SK-N-SH (cell line): ENCODE measurements around the gene PDGFRA. TPM values are rescaled to one million over a fixed set of nuclear protein-coding genes. Genes with fewer than 3 reads are reported as not detected.

Experiments
- CTCF ChIA-PET: fragments of 300-600, 350-600 bp; formaldehyde crosslinking; extraction: SDS; loops from one replicate; lab custom pipeline; 2021; lab: Yijun Ruan, JAX
- POLR2A ChIA-PET: fragments of 350-600 bp; sonication (Branson Sonifier 250); formaldehyde crosslinking; extraction: SDS; loops from one replicate; lab custom pipeline; 2020; ENCODE audit warnings: antibody characterized with exemption, inconsistent platforms; lab: Yijun Ruan, JAX
- DNase-seq: peaks from one replicate; pipeline ENCODE4 v3.0.0; 2012
- H2AFZ ChIP-seq: fragments of 200-600 bp; sonication (generic); 2 replicates; pipeline ENCODE4 v1.8.1; 2016; ENCODE audit warnings: antibody characterized with exemption, mild to moderate bottlenecking, low read depth
- H3F3A ChIP-seq: fragments of 200-600 bp; sonication (generic); replicated peaks from 2 replicates; pipeline ENCODE3; 2016; ENCODE audit warnings: antibody characterized with exemption, mild to moderate bottlenecking; ENCODE audit not compliant: insufficient read depth
- H3K27ac ChIP-seq, 2 experiments: fragments of 200-500 bp in 1 of 2; fragments of 200-600 bp in 1 of 2; sonication (Bioruptor generic) in 1 of 2; sonication (generic), shearing (Covaris generic) in 1 of 2; 2 replicates each; pipeline versions ENCODE4 v1.5.1 to v1.6.1; 2014 to 2016; ENCODE audit warnings: low read depth in 2 of 2, inconsistent platforms in 1 of 2, low read length in 1 of 2, mild to moderate bottlenecking in 1 of 2, mixed read lengths in 1 of 2
- H3K27me3 ChIP-seq: fragments of 200-600 bp; sonication (generic), shearing (Covaris generic); 2 replicates; pipeline ENCODE4 v1.6.1; 2016; ENCODE audit warnings: mixed run types; ENCODE audit not compliant: insufficient read depth
- H3K36me3 ChIP-seq, 2 experiments: fragments of 200-500 bp in 1 of 2; fragments of 200-600 bp in 1 of 2; sonication (Bioruptor generic) in 1 of 2; sonication (generic) in 1 of 2; replicated peaks in 1 of 2; 2 replicates each; pipeline versions ENCODE3 to v1.5.1; 2014 to 2016; ENCODE audit warnings: low read length in 1 of 2, mild to moderate bottlenecking in 1 of 2; ENCODE audit not compliant: insufficient read depth in 2 of 2, control insufficient read depth in 1 of 2
- H3K4me1 ChIP-seq, 2 experiments: fragments of 200-500 bp in 1 of 2; fragments of 200-600 bp in 1 of 2; sonication (Bioruptor generic) in 1 of 2; sonication (generic), shearing (Covaris generic) in 1 of 2; 2 replicates each; pipeline versions ENCODE4 v1.5.1 to v1.6.1; 2014 to 2016; ENCODE audit warnings: low read depth in 1 of 2, low read length in 1 of 2, mixed run types in 1 of 2; ENCODE audit not compliant: insufficient read depth in 2 of 2, control insufficient read depth in 1 of 2
- H3K4me2 ChIP-seq: fragments of 200-600 bp; sonication (generic), shearing (Covaris generic); 2 replicates; pipeline ENCODE4 v1.6.1; 2017; ENCODE audit warnings: mixed run types
- H3K4me3 ChIP-seq, 2 experiments: fragments of 200-500 bp in 1 of 2; fragments of 200-600 bp in 1 of 2; sonication (Bioruptor generic) in 1 of 2; sonication (generic), shearing (Covaris generic) in 1 of 2; 2 replicates each; pipeline versions ENCODE4 v1.5.1 to v1.8.1; 2014 to 2016; ENCODE audit warnings: low read depth in 2 of 2, inconsistent platforms in 1 of 2, low read length in 1 of 2, mild to moderate bottlenecking in 1 of 2, mixed read lengths in 1 of 2, moderate library complexity in 1 of 2
- H3K79me2 ChIP-seq: fragments of 200-600 bp; sonication (generic); 2 replicates; pipeline ENCODE4 v1.8.1; 2017; ENCODE audit warnings: mild to moderate bottlenecking; ENCODE audit not compliant: insufficient read depth
- H3K9ac ChIP-seq: fragments of 200-600 bp; sonication (generic); 2 replicates; pipeline ENCODE4 v1.6.1; 2017; ENCODE audit warnings: mixed run types
- H3K9me2 ChIP-seq: fragments of 200-600 bp; sonication (generic); 2 replicates; pipeline ENCODE4 v1.6.1; 2017; ENCODE audit warnings: mixed run types
- H3K9me3 ChIP-seq: fragments of 200-600 bp; sonication (generic); 2 replicates; pipeline ENCODE4 v1.6.1; 2017; ENCODE audit warnings: mixed run types, mild to moderate bottlenecking, moderate library complexity
- H4K20me1 ChIP-seq: fragments of 200-600 bp; sonication (generic); 2 replicates; pipeline ENCODE4 v1.6.1; 2017; ENCODE audit warnings: mild to moderate bottlenecking, mixed run types; ENCODE audit not compliant: insufficient read depth
- CHD2 ChIP-seq: fragments of 150-350 bp; IDR thresholded peaks from 2 replicates; pipeline ENCODE4 v1.6.1; 2018; ENCODE audit warnings: low read length; ENCODE audit not compliant: partially characterized antibody
- FOSL2 ChIP-seq: IDR thresholded peaks from 2 replicates; pipeline ENCODE4 v1.4.0; 2012; ENCODE audit warnings: low read depth, mild to moderate bottlenecking, moderate library complexity, borderline replicate concordance
- FOXM1 ChIP-seq: IDR thresholded peaks from 2 replicates; pipeline ENCODE4 v1.4.0; 2012; ENCODE audit warnings: low read depth, mild to moderate bottlenecking
- GABPA ChIP-seq: IDR thresholded peaks from 2 replicates; pipeline ENCODE4 v1.4.0; 2012; ENCODE audit warnings: low read depth, mild to moderate bottlenecking
- RFX5 ChIP-seq: IDR thresholded peaks from 2 replicates; pipeline ENCODE4 v1.6.1; 2012; ENCODE audit warnings: mild to moderate bottlenecking, improper control_type of control experiment, low read length
- TAF1 ChIP-seq: IDR thresholded peaks from 2 replicates; pipeline ENCODE4 v1.6.1; 2012; ENCODE audit warnings: low read depth, mild to moderate bottlenecking, low read length, moderate library complexity, borderline replicate concordance
- WGBS: methylation state at CpG from one replicate; pipeline ENCODE4 v1.1.6; 2017; ENCODE audit warnings: low lambda C conversion rate; 5-methylcytosine and 5-hydroxymethylcytosine counted together
- polyA plus RNA-seq, 3 experiments: library from polyadenylated mRNA; depleted of rRNA; stranded (reverse); fragments of >200 nt; gene quantifications; 2 replicates each; pipeline ENCODE4 v1.2.3, GENCODE V29; 2012
- TF ChIP-seq, protein P1 (sequence below): fragments of 200-600 bp; sonication (generic); IDR thresholded peaks from 2 replicates; pipeline ENCODE4 v1.6.1; 2017; ENCODE audit warnings: antibody characterized with exemption, mild to moderate bottlenecking, moderate library complexity
- TF ChIP-seq, protein P2 (sequence below): IDR thresholded peaks from 2 replicates; pipeline ENCODE4 v1.4.0; 2012; ENCODE audit warnings: low read depth
- TF ChIP-seq, protein P3 (sequence below): IDR thresholded peaks from 2 replicates; pipeline ENCODE4 v1.6.1; 2012; ENCODE audit warnings: mild to moderate bottlenecking, low read depth, low read length, moderate library complexity

PDGFRA gene
- polyA plus RNA-seq, 1 of the 3 experiments (the other 2 are of a cell fraction): 25.3 TPM

- Histone ChIP-seq H3K4me2 (no peak overlapping the region), H3K4me3 (no peak overlapping the region), H3K9ac (no peak overlapping the region), H3F3A (peaks cover 12% of the 10 kb centered on the region), H3K27ac (no peak overlapping the region), H3K79me2 (peaks cover 10% of the 10 kb centered on the region), H3K27me3 (no peaks in the 10 kb centered on the region), H3K9me3 (no peaks in the 10 kb centered on the region), H3K36me3 (no peaks in the 10 kb centered on the region), H3K9me2 (no peaks in the 10 kb centered on the region), H2AFZ (no peak overlapping the region), H3K4me1 (peaks cover 0 to 20% of the 10 kb centered on the region in 2 experiments; a peak in 2 of 4 replicates), H4K20me1 (no peaks in the 10 kb centered on the region; the same call in 1 of the 2 replicates)
- TF ChIP-seq FOSL2: no peak
- TF ChIP-seq TAF1: no peak
- TF ChIP-seq, protein P1, sequence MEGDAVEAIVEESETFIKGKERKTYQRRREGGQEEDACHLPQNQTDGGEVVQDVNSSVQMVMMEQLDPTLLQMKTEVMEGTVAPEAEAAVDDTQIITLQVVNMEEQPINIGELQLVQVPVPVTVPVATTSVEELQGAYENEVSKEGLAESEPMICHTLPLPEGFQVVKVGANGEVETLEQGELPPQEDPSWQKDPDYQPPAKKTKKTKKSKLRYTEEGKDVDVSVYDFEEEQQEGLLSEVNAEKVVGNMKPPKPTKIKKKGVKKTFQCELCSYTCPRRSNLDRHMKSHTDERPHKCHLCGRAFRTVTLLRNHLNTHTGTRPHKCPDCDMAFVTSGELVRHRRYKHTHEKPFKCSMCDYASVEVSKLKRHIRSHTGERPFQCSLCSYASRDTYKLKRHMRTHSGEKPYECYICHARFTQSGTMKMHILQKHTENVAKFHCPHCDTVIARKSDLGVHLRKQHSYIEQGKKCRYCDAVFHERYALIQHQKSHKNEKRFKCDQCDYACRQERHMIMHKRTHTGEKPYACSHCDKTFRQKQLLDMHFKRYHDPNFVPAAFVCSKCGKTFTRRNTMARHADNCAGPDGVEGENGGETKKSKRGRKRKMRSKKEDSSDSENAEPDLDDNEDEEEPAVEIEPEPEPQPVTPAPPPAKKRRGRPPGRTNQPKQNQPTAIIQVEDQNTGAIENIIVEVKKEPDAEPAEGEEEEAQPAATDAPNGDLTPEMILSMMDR: no peak
- TF ChIP-seq, protein P2, sequence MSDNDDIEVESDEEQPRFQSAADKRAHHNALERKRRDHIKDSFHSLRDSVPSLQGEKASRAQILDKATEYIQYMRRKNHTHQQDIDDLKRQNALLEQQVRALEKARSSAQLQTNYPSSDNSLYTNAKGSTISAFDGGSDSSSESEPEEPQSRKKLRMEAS: no peak
- TF ChIP-seq, protein P3, sequence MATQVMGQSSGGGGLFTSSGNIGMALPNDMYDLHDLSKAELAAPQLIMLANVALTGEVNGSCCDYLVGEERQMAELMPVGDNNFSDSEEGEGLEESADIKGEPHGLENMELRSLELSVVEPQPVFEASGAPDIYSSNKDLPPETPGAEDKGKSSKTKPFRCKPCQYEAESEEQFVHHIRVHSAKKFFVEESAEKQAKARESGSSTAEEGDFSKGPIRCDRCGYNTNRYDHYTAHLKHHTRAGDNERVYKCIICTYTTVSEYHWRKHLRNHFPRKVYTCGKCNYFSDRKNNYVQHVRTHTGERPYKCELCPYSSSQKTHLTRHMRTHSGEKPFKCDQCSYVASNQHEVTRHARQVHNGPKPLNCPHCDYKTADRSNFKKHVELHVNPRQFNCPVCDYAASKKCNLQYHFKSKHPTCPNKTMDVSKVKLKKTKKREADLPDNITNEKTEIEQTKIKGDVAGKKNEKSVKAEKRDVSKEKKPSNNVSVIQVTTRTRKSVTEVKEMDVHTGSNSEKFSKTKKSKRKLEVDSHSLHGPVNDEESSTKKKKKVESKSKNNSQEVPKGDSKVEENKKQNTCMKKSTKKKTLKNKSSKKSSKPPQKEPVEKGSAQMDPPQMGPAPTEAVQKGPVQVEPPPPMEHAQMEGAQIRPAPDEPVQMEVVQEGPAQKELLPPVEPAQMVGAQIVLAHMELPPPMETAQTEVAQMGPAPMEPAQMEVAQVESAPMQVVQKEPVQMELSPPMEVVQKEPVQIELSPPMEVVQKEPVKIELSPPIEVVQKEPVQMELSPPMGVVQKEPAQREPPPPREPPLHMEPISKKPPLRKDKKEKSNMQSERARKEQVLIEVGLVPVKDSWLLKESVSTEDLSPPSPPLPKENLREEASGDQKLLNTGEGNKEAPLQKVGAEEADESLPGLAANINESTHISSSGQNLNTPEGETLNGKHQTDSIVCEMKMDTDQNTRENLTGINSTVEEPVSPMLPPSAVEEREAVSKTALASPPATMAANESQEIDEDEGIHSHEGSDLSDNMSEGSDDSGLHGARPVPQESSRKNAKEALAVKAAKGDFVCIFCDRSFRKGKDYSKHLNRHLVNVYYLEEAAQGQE: no peak
- no peak for TF ChIP-seq CHD2
- TF ChIP-seq GABPA: no peak
- no peak for TF ChIP-seq RFX5
- TF ChIP-seq FOXM1: no peak
- CTCF ChIA-PET: interaction anchor here (0.6 to 6.1 kb wide), 6 partner anchors 8 to 1206 kb away, joined by 3 to 94 read pairs (median 10); no protein-coding TSS in a partner anchor
- no peak for DNase-seq
- WGBS: 96% methylated on average over 24 of the region's 33 CpGs
- POLR2A ChIA-PET: interaction anchor here (0.9 to 1.4 kb wide), 2 partner anchors 523 to 1176 kb away, joined by 3 read pairs; no protein-coding TSS in a partner anchor
These were observed 3.3 kb upstream of the PDGFRA start for GRCh38 chr4:54225598-54226403.
